Mucosa of stomach (tissue), 1 donor: ENCODE data around the gene AFDN.
A peak's percentile ranks its signal among the peaks of the same experiment; 100 is the strongest.

Experiments used
- H3K27me3 ChIP-seq: one replicate; pipeline ENCODE4 v1.7.0; 2013; ENCODE audit warnings: mild to moderate bottlenecking, low read length; ENCODE audit not compliant: control insufficient read depth, insufficient read depth
- H3K36me3 ChIP-seq: one replicate; pipeline ENCODE4 v1.7.0; 2013; ENCODE audit warnings: low read length; ENCODE audit not compliant: control insufficient read depth, insufficient read depth
- H3K4me1 ChIP-seq: one replicate; pipeline ENCODE4 v1.7.0; 2013; ENCODE audit warnings: mild to moderate bottlenecking, low read length; ENCODE audit not compliant: control insufficient read depth, insufficient read depth
- H3K4me3 ChIP-seq: one replicate; pipeline ENCODE4 v1.7.0; 2013; ENCODE audit warnings: low read length
- H3K9ac ChIP-seq: one replicate; pipeline ENCODE4 v1.7.0; 2013; ENCODE audit warnings: mild to moderate bottlenecking, low read length, moderate library complexity
- H3K9me3 ChIP-seq: one replicate; pipeline ENCODE4 v1.7.0; 2013; ENCODE audit warnings: mild to moderate bottlenecking, low read length, moderate library complexity; ENCODE audit not compliant: control insufficient read depth
- donor health status: Pancreatic carcinoma.

The AFDN gene

GRCh38 chr6:167807756-167808155, 19.0 kb upstream of the AFDN start:
- H3K9ac ChIP-seq = no peak overlapping the region
- no peaks in the 10 kb centered on the region for H3K27me3 ChIP-seq
- H3K36me3 ChIP-seq = no peaks in the 10 kb centered on the region
- no peak overlapping the region for H3K4me3 ChIP-seq
- peaks cover 16% of the 10 kb centered on the region for H3K4me1 ChIP-seq
- H3K9me3 ChIP-seq = no peaks in the 10 kb centered on the region

GRCh38 chr6:167811040-167811439, 15.7 kb upstream of the AFDN start:
- H3K36me3 ChIP-seq = no peaks in the 10 kb centered on the region
- no peaks in the 10 kb centered on the region for H3K27me3 ChIP-seq
- H3K9me3 ChIP-seq = no peaks in the 10 kb centered on the region

GRCh38 chr6:167811442-167812087, 15.1 kb upstream of the AFDN start:
- no peak overlapping the region for H3K9ac ChIP-seq
- no peaks in the 10 kb centered on the region for H3K9me3 ChIP-seq
- H3K27me3 ChIP-seq = no peaks in the 10 kb centered on the region
- H3K4me1 ChIP-seq = peaks cover 5% of the 10 kb centered on the region
- H3K36me3 ChIP-seq = no peaks in the 10 kb centered on the region
- no peak overlapping the region for H3K4me3 ChIP-seq

More at GRCh38 chr6:167811040-167811439, 15.7 kb upstream of the AFDN start:
- no peak overlapping the region for H3K9ac ChIP-seq
- peaks cover 11% of the 10 kb centered on the region for H3K4me1 ChIP-seq
- H3K4me3 ChIP-seq = no peak overlapping the region

GRCh38 chr6:167812088-167812487, 14.6 kb upstream of the AFDN start:
- no peak overlapping the region for H3K4me3 ChIP-seq
- H3K36me3 ChIP-seq = no peaks in the 10 kb centered on the region
- no peaks in the 10 kb centered on the region for H3K9me3 ChIP-seq
- no peaks in the 10 kb centered on the region for H3K27me3 ChIP-seq
- peaks cover 5% of the 10 kb centered on the region for H3K4me1 ChIP-seq
- H3K9ac ChIP-seq = no peak overlapping the region

DNA sequence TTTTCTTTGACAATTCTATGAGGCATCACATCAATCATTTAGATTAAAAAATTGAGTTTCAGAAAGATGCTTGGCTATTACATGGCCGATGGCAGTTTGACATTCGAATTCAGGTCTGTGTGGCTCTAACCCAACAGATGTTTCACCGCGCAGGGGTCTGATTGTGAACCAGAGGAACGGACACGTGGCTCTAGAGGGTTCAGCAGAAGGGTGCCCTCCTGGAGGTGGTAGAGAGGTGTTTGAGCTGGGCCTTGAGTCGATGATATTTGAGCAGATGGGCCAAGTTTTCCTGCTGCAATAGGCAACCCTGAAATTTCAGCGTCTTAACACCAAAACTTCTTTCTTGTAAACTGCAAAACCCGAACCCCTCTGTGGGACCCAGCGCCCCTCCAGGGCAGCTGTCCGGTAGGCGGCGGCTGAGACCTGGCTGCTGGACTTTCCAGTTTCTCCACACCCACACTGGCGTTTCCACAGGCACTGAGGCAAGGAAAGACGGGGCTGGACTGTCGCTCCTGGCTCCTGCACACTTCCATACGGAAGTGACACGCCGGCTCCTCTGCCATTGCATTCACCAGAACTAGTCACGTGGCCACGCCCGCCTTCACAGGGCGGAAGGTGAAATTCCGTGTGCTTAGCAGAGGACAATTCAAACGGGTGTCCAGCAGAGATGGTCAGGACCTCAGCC, 11.3 kb upstream of the AFDN start:
- H3K4me3 ChIP-seq = no peak overlapping the region
- H3K9me3 ChIP-seq = no peaks in the 10 kb centered on the region
- no peak overlapping the region for H3K9ac ChIP-seq
- no peaks in the 10 kb centered on the region for H3K36me3 ChIP-seq
- no peaks in the 10 kb centered on the region for H3K4me1 ChIP-seq
- H3K27me3 ChIP-seq = no peaks in the 10 kb centered on the region

- Histone ChIP-seq H3K27me3 (no peaks in the 10 kb centered on the region), H3K4me1 (no peaks in the 10 kb centered on the region), H3K9ac (no peak overlapping the region), H3K36me3 (no peaks in the 10 kb centered on the region), H3K4me3 (no peak overlapping the region), H3K9me3 (no peaks in the 10 kb centered on the region)
Observed at GRCh38 chr6:167817016-167817415, 9.7 kb upstream of the AFDN start.

DNA sequence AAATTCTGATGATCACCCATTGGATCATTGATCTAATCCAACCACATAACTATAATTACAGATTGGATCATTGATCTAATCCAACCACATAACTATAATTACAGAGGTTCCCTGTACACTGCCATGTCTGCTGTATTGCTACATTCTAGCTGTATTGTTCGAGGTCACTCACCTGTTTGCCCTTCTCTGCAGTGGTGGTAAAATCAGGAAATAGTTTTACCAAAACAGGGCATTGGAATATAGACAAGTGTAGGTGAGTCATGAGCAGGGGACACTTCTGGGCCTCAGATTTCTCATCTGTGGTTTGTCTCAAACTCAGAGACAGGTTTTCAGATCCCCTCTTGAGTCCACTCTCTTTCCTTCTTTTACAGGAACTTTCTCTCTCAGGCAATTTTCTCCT, 9.0 kb upstream of the AFDN start:
- Histone ChIP-seq H3K9me3 (no peaks in the 10 kb centered on the region), H3K36me3 (no peaks in the 10 kb centered on the region), H3K27me3 (no peaks in the 10 kb centered on the region), H3K4me1 (no peaks in the 10 kb centered on the region), H3K4me3 (no peak overlapping the region), H3K9ac (no peak overlapping the region)

- Histone ChIP-seq H3K4me1 (no peaks in the 10 kb centered on the region), H3K27me3 (no peaks in the 10 kb centered on the region), H3K9ac (no peak overlapping the region), H3K9me3 (no peaks in the 10 kb centered on the region), H3K4me3 (no peak overlapping the region), H3K36me3 (no peaks in the 10 kb centered on the region)
Observed at GRCh38 chr6:167819576-167819975, 7.1 kb upstream of the AFDN start.

DNA sequence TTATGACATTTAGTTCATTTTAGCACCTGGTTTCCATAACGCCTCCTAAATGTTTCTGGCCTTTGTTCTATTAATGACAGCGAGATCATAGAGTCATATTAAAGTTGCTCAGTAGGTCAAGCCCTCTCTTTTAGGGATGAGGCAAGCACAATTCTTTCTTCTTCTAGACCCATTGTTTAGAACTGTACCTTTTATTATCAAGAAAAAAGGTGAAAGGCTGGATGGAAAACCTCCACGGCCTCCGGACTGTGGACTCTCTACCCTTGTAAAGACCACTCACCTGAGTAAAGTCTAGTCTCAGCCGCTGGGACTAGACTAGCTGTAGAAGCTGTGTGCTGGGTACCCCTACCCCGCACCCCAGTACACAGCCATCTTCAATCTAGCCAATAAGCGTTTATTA, 6.0 kb upstream of the AFDN start:
- H3K27me3 ChIP-seq = peaks cover 3% of the 10 kb centered on the region

DNA sequence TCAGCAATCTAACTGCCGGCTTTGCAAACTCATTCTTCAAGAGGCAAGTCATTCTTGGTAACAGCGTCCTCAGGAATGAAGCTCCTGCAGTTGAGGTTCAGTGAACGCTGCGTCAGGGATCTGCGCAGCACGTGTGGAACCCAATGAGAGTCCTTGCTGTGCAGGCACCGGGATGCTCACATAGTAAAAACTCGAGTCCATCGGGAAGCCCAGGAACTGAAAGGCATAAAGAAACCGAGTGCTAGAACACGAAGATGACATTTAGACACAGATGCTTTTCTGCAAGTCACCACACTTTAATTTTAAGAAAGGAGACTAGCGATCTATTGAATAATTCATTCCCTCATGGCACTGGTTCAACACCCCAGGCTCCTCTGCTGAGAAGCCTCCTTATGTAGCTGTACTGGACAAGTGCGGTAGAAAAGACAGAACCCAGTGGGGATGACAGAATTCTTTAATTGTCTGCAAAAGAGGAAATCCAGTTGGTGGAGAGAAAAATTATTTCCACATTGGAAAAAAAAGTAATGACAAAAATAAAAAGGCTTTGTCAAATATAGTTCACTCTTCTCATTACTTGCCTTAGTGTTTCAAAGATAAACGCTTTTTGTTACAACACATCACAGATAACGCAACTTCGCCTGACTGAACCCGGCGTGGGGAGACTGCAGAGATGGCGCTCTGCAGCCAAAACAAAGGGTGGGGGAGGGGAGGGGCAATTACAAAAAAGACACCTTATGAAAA, 1.9 kb upstream of the AFDN start:
- Histone ChIP-seq H3K27me3 (peaks cover 9% of the 10 kb centered on the region), H3K9me3 (no peaks in the 10 kb centered on the region), H3K4me3 (no peak overlapping the region), H3K4me1 (peaks cover 28% of the 10 kb centered on the region), H3K9ac (no peak overlapping the region), H3K36me3 (no peaks in the 10 kb centered on the region)

More for the DNA sequence above, 6.0 kb upstream of the AFDN start:
- H3K4me3 ChIP-seq = no peak overlapping the region
- H3K9me3 ChIP-seq = no peaks in the 10 kb centered on the region
- H3K9ac ChIP-seq = no peak overlapping the region
- peaks cover 5% of the 10 kb centered on the region for H3K4me1 ChIP-seq
- no peaks in the 10 kb centered on the region for H3K36me3 ChIP-seq

GRCh38 chr6:167825332-167826229, 1.1 kb upstream of the AFDN start:
- Histone ChIP-seq H3K4me3 (peak overlapping the region; percentile 92), H3K9me3 (no peaks in the 10 kb centered on the region), H3K9ac (peak overlapping the region; percentile 86), H3K4me1 (peaks cover 34% of the 10 kb centered on the region), H3K27me3 (peaks cover 9% of the 10 kb centered on the region), H3K36me3 (no peaks in the 10 kb centered on the region)
